ENCODE results near the gene ARMC9. TPM values are rescaled to one million over a fixed set of nuclear protein-coding genes. Genes with fewer than 3 reads are reported as not detected.

ARMC9 gene
- total and polyA plus RNA-seq, 2 donors (not counting 3 experiments of a cell fraction or from before 2014, with no cell fraction given): 16.4 to 24.2 TPM

- no peaks in the 10 kb centered on the region for H3K79me2 ChIP-seq (ENCODE audit: control insufficient read depth, insufficient read depth, low read length)
- no peak overlapping the region for H3K4me3 ChIP-seq (replicated peaks in 1 of 3; ENCODE audit: insufficient read depth in 1 of 3, low read depth in 1 of 3, low read length in 3 of 3)
- no peak for TF ChIP-seq MAX (IDR thresholded peaks at IDR 0.05; ENCODE audit: insufficient read depth, insufficient read length)
- no peak for TF ChIP-seq POLR2A (IDR thresholded peaks at IDR 0.05; ENCODE audit: low read depth, low read length)
- no peak for TF ChIP-seq JUN (IDR thresholded peaks at IDR 0.05; ENCODE audit: borderline replicate concordance, insufficient read depth, insufficient read length, low read depth)
- no peak for TF ChIP-seq CTCF (IDR thresholded peaks at IDR 0.05; ENCODE audit: extremely low read depth in 1 of 2, insufficient read depth in 1 of 2, low read depth in 1 of 2, low read length in 2 of 2)
- no peak for TF ChIP-seq MYC (IDR thresholded peaks at IDR 0.05; ENCODE audit: low read depth, low read length)
- no peak for TF ChIP-seq POLR2AphosphoS5 (IDR thresholded peaks at IDR 0.05; ENCODE audit: insufficient read depth, low read depth, low read length)
- no peak for TF ChIP-seq GATA2 (IDR thresholded peaks at IDR 0.05; ENCODE audit: insufficient read depth, insufficient read length, low read depth, low read length)
- TF ChIP-seq EZH2 (IDR thresholded peaks at IDR 0.05; ENCODE audit: borderline replicate concordance, low read depth, low read length, severe bottlenecking): no peak
- TF ChIP-seq FOS (IDR thresholded peaks at IDR 0.05; ENCODE audit: borderline replicate concordance, insufficient read depth, low read length): no peak
- no peak for DNase-seq (ENCODE audit: low read depth, low spot score)
- H3K9me1 ChIP-seq (replicated peaks; ENCODE audit: control insufficient read depth, extremely low read depth, insufficient read depth, low read length): no peaks in the 10 kb centered on the region
- H2AFZ ChIP-seq (ENCODE audit: low read depth, low read length): no peak overlapping the region
- no peaks in the 10 kb centered on the region for H4K20me1 ChIP-seq (replicated peaks; ENCODE audit: control insufficient read depth, extremely low read depth, insufficient read depth, low read length)
- H3K9me3 ChIP-seq (replicated peaks; ENCODE audit: control insufficient read depth, insufficient read depth, low read length): no peaks in the 10 kb centered on the region
- peaks cover 0 to 8% of the 10 kb centered on the region in 2 experiments for H3K27me3 ChIP-seq (ENCODE audit: control insufficient read depth in 2 of 2, insufficient read depth in 2 of 2, low read length in 2 of 2)
- intact Hi-C loops (cut with micrococcal nuclease): no loop called here
- POLR2A ChIA-PET: no interaction called here
- dilution Hi-C loops (cut with MboI; ENCODE audit: extremely low pct_ligation_motif_present, low sequenced_read_pairs): no loop called here
- no peaks in the 10 kb centered on the region for H3K36me3 ChIP-seq (ENCODE audit: control insufficient read depth in 2 of 2, extremely low read depth in 1 of 2, insufficient read depth in 2 of 2, low read length in 2 of 2)
- H3K4me2 ChIP-seq (ENCODE audit: insufficient read depth, low read length): no peak overlapping the region
- H3K27ac ChIP-seq (ENCODE audit: insufficient read depth, low read depth, low read length): no peak overlapping the region
- CTCF ChIA-PET: interaction anchor here (1.3 to 1.6 kb wide), 2 partner anchors 9 to 100 kb away, joined by 4 to 6 read pairs; no protein-coding TSS in a partner anchor
- FAIRE-seq: no peak
- BruUV-seq (replicated peaks): no TSS peak
- H3K9ac ChIP-seq (replicated peaks; ENCODE audit: extremely low read depth, insufficient read depth, low read length): no peak overlapping the region
- H3K4me1 ChIP-seq (ENCODE audit: control insufficient read depth, extremely low read depth, insufficient read depth, low read length): no peaks in the 10 kb centered on the region
Observed at GRCh38 chr2:231397011-231397927, 198.8 kb downstream of the ARMC9 start.

Data from endothelial cell of umbilical vein (primary cell).